Stimulated activated memory B cell treated with anti-CD40 and anti-IgM and Interleukin-4, amounts not matched to agents 10 μg/mL and 1 μg/mL and 100 μg/mL, for 72 hours (primary cell): ENCODE data around the gene HPN.

Experiments
- ATAC-seq: fragments of 150-1000 bp; cut with Tn5 transposase; 2 replicates; pipeline ENCODE4 v1.10.0; 2021
- H3K27ac Mint-ChIP-seq: one replicate; pipeline ENCODE4 v1.8.0; 2022; ENCODE audit warnings: mild to moderate bottlenecking, mixed read lengths
- H3K27me3 Mint-ChIP-seq: one replicate; pipeline ENCODE4 v1.8.0; 2022; ENCODE audit warnings: mixed read lengths
- H3K36me3 Mint-ChIP-seq: one replicate; pipeline ENCODE4 v1.8.0; 2022; ENCODE audit warnings: mixed read lengths
- H3K4me1 Mint-ChIP-seq: one replicate; pipeline ENCODE4 v1.8.0; 2022; ENCODE audit warnings: mixed read lengths
- H3K4me3 Mint-ChIP-seq: one replicate; pipeline ENCODE4 v1.8.0; 2022; ENCODE audit warnings: mild to moderate bottlenecking, moderate library complexity, mixed read lengths
- H3K9me3 Mint-ChIP-seq: one replicate; pipeline ENCODE4 v1.8.0; 2022; ENCODE audit warnings: mixed read lengths

Gene HPN

GRCh38 chr19:35115177-35115951, 73.8 kb downstream of the HPN start, which contains the start of gene FXYD3:
Gene FXYD3 (plus strand): TSS chr19:35115823. CDS start chr19:35119377, 3,554 bp downstream.
- H3K4me1 Mint-ChIP-seq = peaks cover 11% of the 10 kb centered on the region
- H3K9me3 Mint-ChIP-seq = no peaks in the 10 kb centered on the region
- no peak for ATAC-seq
- H3K36me3 Mint-ChIP-seq = no peaks in the 10 kb centered on the region
- peak within 1 kb of the TSS; percentile 14 for H3K27ac Mint-ChIP-seq
- H3K4me3 Mint-ChIP-seq = peak within 1 kb of the TSS; percentile 32
- peaks cover 10% of the 10 kb centered on the region for H3K27me3 Mint-ChIP-seq
